KOPT-K1 (cell line): ENCODE data around the gene DLK2.

Source experiments
- H3K27ac ChIP-seq: fragments of 200-600 bp; sonication (generic); 2 replicates; pipeline ENCODE4 v1.5.1; 2016; ENCODE audit warnings: antibody characterized with exemption, mild to moderate bottlenecking, low read depth, low read length; ENCODE audit not compliant: poor library complexity, severe bottlenecking
- H3K36me3 ChIP-seq: fragments of 200-600 bp; sonication (generic); 2 replicates; pipeline ENCODE4 v1.5.1; 2017; ENCODE audit warnings: antibody characterized with exemption, mild to moderate bottlenecking, low read length, moderate library complexity; ENCODE audit not compliant: insufficient read depth
- H3K9me3 ChIP-seq: fragments of 200-600 bp; sonication (generic); 2 replicates; pipeline ENCODE4 v1.5.1; 2017; ENCODE audit warnings: antibody characterized with exemption, low read length, mild to moderate bottlenecking; ENCODE audit not compliant: insufficient read depth, poor library complexity, severe bottlenecking

The DLK2 gene

DNA sequence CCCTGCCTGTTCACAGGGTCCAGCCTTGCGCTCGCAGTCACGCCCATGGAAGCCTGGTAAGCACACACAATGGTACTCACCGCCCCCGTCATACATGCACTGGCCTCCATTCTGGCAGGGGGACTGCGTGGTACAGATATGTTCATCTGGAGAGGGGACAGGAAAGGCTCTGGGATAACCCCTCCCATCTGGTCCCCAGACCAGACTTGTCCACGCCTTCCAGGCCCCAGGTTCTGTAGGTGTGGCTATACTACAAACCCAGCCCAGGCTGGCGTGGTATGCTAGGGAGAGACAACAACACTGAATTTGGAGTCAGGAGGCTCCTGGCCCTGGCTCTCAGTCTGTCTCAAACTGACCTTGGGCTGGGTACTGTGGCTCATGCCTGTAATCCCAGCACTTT lies 3.4 kb downstream of the DLK2 start:
- peaks cover 52% of the 10 kb centered on the region for H3K36me3 ChIP-seq
- no peak overlapping the region for H3K27ac ChIP-seq
- H3K9me3 ChIP-seq: no peaks in the 10 kb centered on the region

DNA sequence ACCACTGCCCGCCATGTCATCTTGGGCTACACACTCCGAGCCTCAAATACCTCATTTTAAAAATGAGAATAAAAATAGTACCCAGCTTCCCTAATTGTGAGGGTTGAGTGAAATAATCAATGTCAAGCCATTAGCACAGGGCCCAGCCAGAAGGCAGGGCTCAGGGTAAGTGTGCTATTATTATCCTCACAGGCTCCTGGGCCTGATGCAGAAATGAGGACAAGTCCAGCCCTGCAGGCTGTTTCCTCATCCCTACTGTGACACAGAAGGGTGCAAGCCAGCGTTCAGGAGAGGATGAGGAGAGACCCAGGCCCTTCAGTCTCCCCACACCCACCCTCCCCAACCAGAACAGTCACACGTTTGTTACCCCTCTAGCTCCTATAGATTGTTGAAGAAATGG lies 4.0 kb downstream of the DLK2 start:
- H3K9me3 ChIP-seq: no peaks in the 10 kb centered on the region
- H3K27ac ChIP-seq: no peak overlapping the region
- peaks cover 56% of the 10 kb centered on the region for H3K36me3 ChIP-seq

- no peaks in the 10 kb centered on the region for H3K9me3 ChIP-seq
- no peak overlapping the region for H3K27ac ChIP-seq
- H3K36me3 ChIP-seq: peaks cover 62% of the 10 kb centered on the region
Measured at GRCh38 chr6:43450699-43451131, 4.6 kb downstream of the DLK2 start.

DNA sequence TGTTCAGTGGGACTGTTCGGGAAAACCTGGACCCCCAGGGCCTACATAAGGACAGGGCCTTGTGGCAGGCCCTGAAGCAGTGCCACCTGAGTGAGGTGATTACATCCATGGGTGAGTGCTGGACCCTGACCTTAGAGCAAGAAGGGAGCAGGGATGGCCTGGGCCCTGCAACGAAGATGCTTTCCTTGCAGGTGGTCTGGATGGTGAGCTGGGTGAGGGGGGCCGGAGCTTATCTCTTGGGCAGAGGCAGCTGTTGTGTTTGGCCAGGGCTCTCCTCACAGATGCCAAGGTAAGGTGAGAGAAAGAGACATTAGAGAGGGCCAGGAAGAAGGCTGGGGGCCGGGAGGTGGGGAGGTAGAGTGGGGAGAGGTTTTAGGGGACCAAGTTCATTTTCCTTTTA lies 6.4 kb downstream of the DLK2 start:
- no peaks in the 10 kb centered on the region for H3K9me3 ChIP-seq
- no peak overlapping the region for H3K27ac ChIP-seq
- H3K36me3 ChIP-seq: peaks cover 80% of the 10 kb centered on the region

GRCh38 chr6:43447604-43448003 lies 7.7 kb downstream of the DLK2 start:
- peaks cover 93% of the 10 kb centered on the region for H3K36me3 ChIP-seq
- H3K9me3 ChIP-seq: no peaks in the 10 kb centered on the region
- no peak overlapping the region for H3K27ac ChIP-seq

DNA sequence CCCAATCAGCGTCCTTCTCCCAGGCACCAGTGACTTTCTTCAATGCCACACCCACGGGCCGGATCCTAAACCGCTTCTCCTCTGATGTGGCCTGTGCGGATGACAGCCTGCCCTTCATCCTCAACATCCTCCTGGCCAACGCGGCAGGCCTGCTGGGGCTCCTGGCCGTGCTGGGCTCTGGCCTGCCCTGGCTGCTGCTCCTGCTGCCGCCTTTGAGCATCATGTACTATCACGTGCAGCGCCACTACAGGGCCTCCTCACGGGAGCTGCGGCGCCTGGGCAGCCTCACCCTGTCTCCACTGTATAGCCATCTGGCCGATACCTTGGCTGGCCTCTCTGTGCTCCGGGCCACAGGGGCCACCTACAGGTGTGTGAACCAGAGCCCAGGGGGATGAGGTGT lies 9.8 kb downstream of the DLK2 start:
- Histone ChIP-seq H3K36me3 (peaks cover 90% of the 10 kb centered on the region), H3K9me3 (no peaks in the 10 kb centered on the region), H3K27ac (no peak overlapping the region)

- no peaks in the 10 kb centered on the region for H3K9me3 ChIP-seq
- H3K36me3 ChIP-seq: peaks cover 87% of the 10 kb centered on the region
- no peak overlapping the region for H3K27ac ChIP-seq
Measured at GRCh38 chr6:43444582-43444981, 10.8 kb downstream of the DLK2 start.

- Histone ChIP-seq H3K9me3 (no peaks in the 10 kb centered on the region), H3K27ac (no peak overlapping the region), H3K36me3 (peaks cover 86% of the 10 kb centered on the region)
Measured at GRCh38 chr6:43444036-43444435, 11.3 kb downstream of the DLK2 start.

DNA sequence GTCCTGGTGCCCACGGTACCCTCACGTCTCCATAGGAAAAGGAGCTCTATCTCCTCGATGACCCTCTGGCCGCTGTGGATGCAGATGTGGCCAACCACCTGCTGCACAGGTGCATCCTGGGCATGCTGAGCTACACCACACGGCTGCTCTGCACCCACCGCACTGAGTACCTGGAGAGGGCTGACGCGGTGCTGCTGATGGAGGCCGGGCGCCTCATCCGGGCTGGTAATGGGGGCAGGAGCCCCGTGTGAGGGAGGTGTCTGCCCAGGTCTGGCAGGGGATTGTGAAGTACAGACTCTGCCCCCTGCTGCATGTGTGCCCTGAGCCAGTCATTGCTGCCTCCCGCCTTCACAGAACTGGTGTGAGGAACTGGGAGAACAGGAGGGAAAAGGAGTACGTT lies 12.4 kb downstream of the DLK2 start:
- peaks cover 87% of the 10 kb centered on the region for H3K36me3 ChIP-seq
- H3K27ac ChIP-seq: no peak overlapping the region
- H3K9me3 ChIP-seq: no peaks in the 10 kb centered on the region

DNA sequence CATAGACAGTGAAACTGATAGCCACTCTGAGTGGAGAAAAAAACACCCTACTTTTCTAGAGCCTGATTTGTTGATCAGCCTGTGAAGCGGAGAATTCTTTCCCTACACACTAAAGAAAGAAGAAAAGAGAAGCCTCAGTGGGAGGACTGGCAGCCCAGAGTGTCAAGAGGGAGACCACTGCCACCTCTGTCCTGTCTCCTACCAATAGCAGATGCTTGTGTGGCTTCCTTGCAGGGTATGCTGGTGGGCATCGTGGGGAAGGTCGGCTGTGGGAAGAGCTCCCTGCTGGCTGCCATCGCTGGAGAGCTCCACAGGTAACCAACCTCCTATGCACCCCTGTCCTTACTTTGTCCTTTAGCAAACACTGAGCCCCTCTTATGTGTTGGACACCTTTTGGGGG lies 17.6 kb downstream of the DLK2 start:
- H3K36me3 ChIP-seq: peaks cover 79% of the 10 kb centered on the region
- no peak overlapping the region for H3K27ac ChIP-seq
- no peaks in the 10 kb centered on the region for H3K9me3 ChIP-seq

DNA sequence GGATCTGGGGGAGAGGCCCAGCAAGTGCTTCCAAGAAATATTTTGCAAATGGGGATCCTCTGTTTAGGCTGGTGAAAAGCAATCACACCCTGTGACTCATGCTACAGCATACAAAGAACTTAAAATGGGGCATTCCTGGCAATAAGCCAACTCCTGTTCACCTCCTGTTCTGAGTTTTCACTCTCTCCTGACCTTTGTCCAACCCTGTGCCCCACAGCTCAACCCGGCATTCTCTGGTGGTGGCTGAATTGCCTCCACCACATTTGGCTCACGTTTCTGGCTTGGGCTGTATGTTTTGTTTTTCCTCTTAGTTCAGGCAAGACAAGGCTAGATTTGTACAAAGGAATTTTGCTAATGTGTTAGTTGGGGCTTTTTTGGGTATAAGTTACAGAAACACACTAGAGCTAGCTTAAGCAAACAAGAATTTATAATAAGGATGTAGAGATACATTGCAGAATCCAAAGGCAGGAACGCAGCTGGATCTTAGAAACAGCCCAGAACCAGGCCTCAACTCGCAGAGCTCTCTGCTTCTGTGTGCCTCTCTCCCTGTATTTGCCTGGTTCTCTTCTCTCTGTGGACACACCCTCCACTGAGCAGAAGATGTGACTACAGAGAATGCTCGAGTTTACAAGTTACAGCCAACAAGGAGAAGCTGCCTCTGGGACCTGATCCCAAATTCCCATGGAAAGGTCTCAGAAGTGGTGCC lies 18.6 kb downstream of the DLK2 start:
- Histone ChIP-seq H3K9me3 (no peaks in the 10 kb centered on the region), H3K27ac (no peak overlapping the region), H3K36me3 (peaks cover 80% of the 10 kb centered on the region)

DNA sequence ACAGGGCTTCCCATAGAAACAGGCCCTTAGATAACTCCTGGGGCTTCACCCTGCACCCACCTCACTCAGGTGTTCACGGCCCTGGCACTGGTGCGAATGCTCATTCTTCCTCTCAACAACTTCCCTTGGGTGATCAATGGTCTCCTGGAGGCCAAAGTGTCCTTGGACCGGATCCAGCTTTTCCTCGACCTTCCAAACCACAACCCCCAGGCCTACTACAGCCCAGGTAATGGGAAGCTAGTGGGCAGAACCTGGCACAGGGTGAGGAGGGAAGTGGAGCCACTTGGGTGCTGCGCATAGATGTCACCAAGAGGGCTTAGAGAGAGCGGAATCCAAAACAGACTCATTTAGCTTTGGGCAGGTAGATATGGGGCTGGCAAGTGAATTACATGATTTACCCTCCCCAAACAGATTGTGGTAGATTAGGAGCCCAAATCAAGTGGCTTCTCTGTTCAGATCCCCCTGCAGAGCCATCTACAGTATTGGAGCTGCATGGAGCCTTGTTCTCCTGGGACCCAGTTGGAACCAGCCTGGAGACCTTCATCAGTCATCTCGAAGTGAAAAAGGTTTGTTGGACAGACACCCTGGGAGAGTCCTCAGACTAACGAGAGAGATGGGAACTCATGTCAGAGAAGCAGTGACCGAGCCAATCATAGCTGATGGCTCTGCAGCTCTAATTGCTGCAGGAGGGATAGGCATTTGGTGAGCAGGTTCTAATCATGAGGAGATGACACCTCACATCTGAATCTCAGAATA lies 19.5 kb downstream of the DLK2 start:
- H3K9me3 ChIP-seq: no peaks in the 10 kb centered on the region
- peaks cover 81% of the 10 kb centered on the region for H3K36me3 ChIP-seq
- no peak overlapping the region for H3K27ac ChIP-seq

DNA sequence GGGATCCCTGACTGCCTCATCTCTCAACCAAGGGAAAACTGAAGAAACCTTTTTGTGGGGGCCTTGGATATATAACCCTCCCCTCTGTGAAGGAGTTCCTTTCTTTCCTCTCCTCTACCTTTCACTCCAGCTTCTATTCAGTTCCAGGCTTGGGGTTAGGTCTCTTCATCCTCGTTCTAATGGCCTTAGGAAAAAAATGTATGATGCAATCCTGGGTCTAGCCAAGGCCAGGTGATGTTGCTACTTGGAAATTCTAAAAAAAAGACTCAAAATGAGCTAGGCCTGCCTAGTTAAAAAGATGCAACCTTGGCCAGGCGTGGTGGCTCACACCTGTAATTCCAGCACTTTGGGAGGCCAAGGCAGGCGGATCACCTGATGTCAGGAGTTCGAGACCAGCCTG lies 20.4 kb downstream of the DLK2 start:
- H3K27ac ChIP-seq: no peak overlapping the region
- H3K9me3 ChIP-seq: no peaks in the 10 kb centered on the region
- peaks cover 76% of the 10 kb centered on the region for H3K36me3 ChIP-seq

DNA sequence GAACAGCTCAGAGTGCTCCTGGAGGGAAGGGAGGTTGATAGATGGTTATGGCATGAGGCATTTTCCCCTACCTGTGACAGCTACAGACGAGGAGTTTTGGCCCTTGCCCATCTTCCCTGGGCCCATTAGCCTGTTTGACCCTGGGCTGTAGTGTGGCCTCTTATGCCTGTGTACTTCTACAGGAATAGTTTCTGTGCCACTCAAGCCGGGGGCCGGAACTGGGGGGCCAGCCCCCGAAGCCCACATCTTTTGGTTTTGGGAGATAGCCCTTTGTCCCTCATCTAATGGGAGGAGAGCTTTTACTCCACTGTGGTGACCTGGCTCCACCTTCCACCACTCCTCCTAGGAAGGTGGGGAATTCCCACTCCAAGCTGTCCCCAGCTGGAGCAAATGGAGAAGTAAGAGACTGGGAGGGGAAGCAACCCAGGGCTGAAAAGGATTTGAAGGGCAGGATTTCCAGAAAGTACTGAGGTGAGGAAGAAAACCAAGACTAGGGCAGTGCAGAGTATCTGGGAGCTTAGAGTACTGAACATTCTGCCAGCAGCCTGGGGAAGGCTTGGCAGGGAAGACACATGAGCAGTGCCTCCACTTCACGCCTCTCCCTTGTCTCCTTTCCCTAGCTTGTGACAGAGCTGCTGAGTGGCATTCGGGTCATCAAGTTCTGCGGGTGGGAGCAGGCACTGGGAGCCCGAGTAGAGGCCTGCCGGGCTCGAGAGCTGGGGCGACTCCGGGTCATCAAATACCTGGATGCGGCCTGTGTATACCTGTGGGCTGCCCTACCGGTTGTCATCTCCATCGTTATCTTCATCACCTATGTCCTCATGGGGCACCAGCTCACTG lies 21.1 kb downstream of the DLK2 start:
- Histone ChIP-seq H3K9me3 (no peaks in the 10 kb centered on the region), H3K36me3 (peaks cover 71% of the 10 kb centered on the region), H3K27ac (no peak overlapping the region)

GRCh38 chr6:43433148-43433547 lies 22.2 kb downstream of the DLK2 start:
- Histone ChIP-seq H3K9me3 (no peaks in the 10 kb centered on the region), H3K36me3 (peaks cover 61% of the 10 kb centered on the region), H3K27ac (no peak overlapping the region)
